CD4-positive, alpha-beta memory T cell (primary cell): ENCODE measurements around the gene JARID2. TPM values are rescaled to one million over a fixed set of nuclear protein-coding genes. Genes with fewer than 3 reads are reported as not detected.

Experiments
- CTCF ChIA-PET: fragments of 350-600 bp; sonication (Branson Sonifier 250); formaldehyde crosslinking; loops from one replicate; lab custom pipeline; 2021; ENCODE audit warnings: inconsistent platforms; ENCODE audit not compliant: partially characterized antibody; lab: Charles Lee
- POLR2A ChIA-PET: fragments of 350-600 bp; sonication (Branson Sonifier 250); formaldehyde crosslinking; loops from one replicate; lab custom pipeline; 2021; ENCODE audit not compliant: partially characterized antibody; lab: Charles Lee
- DNase-seq, 5 donors: peaks; one replicate each; pipeline versions ENCODE4 v3.0.0 to v3.0.0-alpha.2; 2020 to 2022; ENCODE audit warnings: mixed read lengths in 1 of 5
- H3K27ac ChIP-seq: one replicate; pipeline ENCODE4 v1.7.0; 2013; ENCODE audit warnings: low read depth, low read length
- H3K27me3 ChIP-seq: 2 replicates; pipeline ENCODE4 v1.7.0; 2013; ENCODE audit warnings: mild to moderate bottlenecking, low read length, moderate library complexity; ENCODE audit not compliant: insufficient read depth
- H3K36me3 ChIP-seq: 2 replicates; pipeline ENCODE4 v1.7.0; 2013; ENCODE audit warnings: mild to moderate bottlenecking, low read length, moderate library complexity; ENCODE audit not compliant: insufficient read depth
- H3K4me1 ChIP-seq: 2 replicates; pipeline ENCODE4 v1.7.0; 2013; ENCODE audit warnings: mild to moderate bottlenecking, low read length, moderate library complexity; ENCODE audit not compliant: insufficient read depth
- H3K4me3 ChIP-seq, 2 donors: one replicate each; pipeline ENCODE4 v1.7.0; 2013; ENCODE audit warnings: low read length in 2 of 2, mild to moderate bottlenecking in 1 of 2
- H3K9me3 ChIP-seq, 2 donors: one replicate each; pipeline ENCODE4 v1.7.0; 2013; ENCODE audit warnings: low read length in 2 of 2, control low read depth in 1 of 2; ENCODE audit not compliant: control insufficient read depth in 1 of 2
- H3K27ac Mint-ChIP-seq, 7 donors: one replicate each; pipeline ENCODE4 v1.8.0; 2020 to 2021; ENCODE audit warnings: mixed read lengths in 7 of 7, mild to moderate bottlenecking in 6 of 7, inconsistent platforms in 3 of 7, moderate library complexity in 3 of 7
- H3K27me3 Mint-ChIP-seq, 2 donors: one replicate each; pipeline ENCODE4 v1.8.0; 2020 to 2021; ENCODE audit warnings: mixed read lengths in 2 of 2
- H3K36me3 Mint-ChIP-seq, 2 donors: one replicate each; pipeline ENCODE4 v1.8.0; 2020 to 2021; ENCODE audit warnings: mixed read lengths in 2 of 2, inconsistent platforms in 1 of 2, mild to moderate bottlenecking in 1 of 2
- H3K4me1 Mint-ChIP-seq, 4 donors: one replicate each; pipeline ENCODE4 v1.8.0; 2020 to 2021; ENCODE audit warnings: mixed read lengths in 4 of 4, mild to moderate bottlenecking in 1 of 4
- H3K4me3 Mint-ChIP-seq, 8 donors: one replicate each; pipeline ENCODE4 v1.8.0; 2020 to 2021; ENCODE audit warnings: mixed read lengths in 8 of 8, mild to moderate bottlenecking in 7 of 8, moderate library complexity in 6 of 8, inconsistent platforms in 3 of 8
- H3K9me3 Mint-ChIP-seq, 8 donors: one replicate each; pipeline ENCODE4 v1.8.0; 2020 to 2021; ENCODE audit warnings: mixed read lengths in 8 of 8, mild to moderate bottlenecking in 5 of 8, inconsistent platforms in 3 of 8, moderate library complexity in 1 of 8
- intact Hi-C: fragments of 100-400 bp; cut with micrococcal nuclease; formaldehyde crosslinking; loops from one replicate; pipeline ENCODE4 v1.15.1; 2023
- polyA plus RNA-seq, 2 donors: library from polyadenylated mRNA; unstranded; fragments of 300-500 nt; fragmentation: Illumina TruSeq; gene quantifications; one replicate each; pipeline ENCODE4 v1.2.3, GENCODE V29; 2021
- total RNA-seq, 2 experiments: library from RNA; stranded (reverse); gene quantifications; one replicate each; pipeline ENCODE4 v1.2.3, GENCODE V29; 2021

JARID2 gene
- total and polyA plus RNA-seq, 4 experiments from 2014 or later = 2.4 to 21.6 (median 16.0) TPM

- ChIA-PET POLR2A (no interaction called here), CTCF (no interaction called here)
- H3K36me3 Mint-ChIP-seq = peaks cover 50 to 85% of the 10 kb centered on the region in 2 donors
- Histone ChIP-seq H3K4me1 (no peaks in the 10 kb centered on the region), H3K27me3 (no peaks in the 10 kb centered on the region), H3K36me3 (peaks cover 79% of the 10 kb centered on the region), H3K4me3 (no peak overlapping the region), H3K27ac (no peak overlapping the region), H3K9me3 (no peaks in the 10 kb centered on the region)
- H3K9me3 Mint-ChIP-seq = peaks cover 0 to 1% (median 0%) of the 10 kb centered on the region in 8 donors
- no peaks in the 10 kb centered on the region for H3K27me3 Mint-ChIP-seq
- no peak for DNase-seq
- H3K27ac Mint-ChIP-seq = peak overlapping the region in 1 of 7 donors; percentile 74
- peaks cover 0 to 4% (median 2%) of the 10 kb centered on the region in 4 donors for H3K4me1 Mint-ChIP-seq
- intact Hi-C loops = no loop called here
- H3K4me3 Mint-ChIP-seq = no peak overlapping the region
Observed at GRCh38 chr6:15504581-15505350, 258.9 kb downstream of the JARID2 start.

DNA sequence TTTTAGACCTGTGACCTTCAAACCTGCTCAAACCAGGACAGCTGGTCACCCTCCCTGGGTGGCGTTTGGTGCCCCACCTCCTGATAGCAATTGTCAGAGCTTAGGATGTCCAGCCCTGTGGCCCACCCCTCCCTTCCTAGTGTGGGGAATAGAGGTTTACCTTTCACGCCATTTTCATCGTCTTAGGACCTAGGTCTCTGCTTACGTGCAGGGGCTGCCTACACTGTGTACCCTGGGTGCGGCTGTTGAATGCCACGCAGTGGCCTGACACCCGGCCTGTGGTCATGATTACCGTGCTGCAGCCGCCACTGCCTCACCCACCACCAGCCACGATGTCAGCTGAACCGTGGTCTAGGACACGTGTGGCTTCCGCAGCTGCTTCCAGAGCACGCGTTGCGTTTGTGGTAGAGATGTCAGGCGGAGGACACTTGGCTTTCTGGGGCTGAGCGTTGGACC, 259.6 kb downstream of the JARID2 start:
- H3K4me3 Mint-ChIP-seq = no peak overlapping the region
- H3K27ac ChIP-seq = no peak overlapping the region
- no peak overlapping the region for H3K4me3 ChIP-seq
- peak overlapping the region in 1 of 7 donors; percentile 22 for H3K27ac Mint-ChIP-seq
- POLR2A ChIA-PET = no interaction called here
- H3K36me3 ChIP-seq = peaks cover 79% of the 10 kb centered on the region
- H3K9me3 Mint-ChIP-seq = peaks cover 0 to 1% (median 0%) of the 10 kb centered on the region in 8 donors
- no peaks in the 10 kb centered on the region for H3K27me3 ChIP-seq
- CTCF ChIA-PET = no interaction called here
- no peak for DNase-seq
- no peaks in the 10 kb centered on the region for H3K4me1 ChIP-seq
- intact Hi-C loops = no loop called here
- peaks cover 0 to 4% (median 2%) of the 10 kb centered on the region in 4 donors for H3K4me1 Mint-ChIP-seq
- no peaks in the 10 kb centered on the region for H3K27me3 Mint-ChIP-seq
- no peaks in the 10 kb centered on the region for H3K9me3 ChIP-seq
- H3K36me3 Mint-ChIP-seq = peaks cover 46 to 85% of the 10 kb centered on the region in 2 donors

- Histone ChIP-seq H3K4me3 (no peak overlapping the region), H3K27ac (no peak overlapping the region), H3K36me3 (peaks cover 79% of the 10 kb centered on the region), H3K4me1 (no peaks in the 10 kb centered on the region), H3K27me3 (no peaks in the 10 kb centered on the region), H3K9me3 (no peaks in the 10 kb centered on the region)
- intact Hi-C loops = no loop called here
- DNase-seq = no peak
- Mint-ChIP-seq H3K36me3 (peaks cover 41 to 86% of the 10 kb centered on the region in 2 donors), H3K9me3 (peaks cover 0 to 1% (median 0%) of the 10 kb centered on the region in 8 donors), H3K27me3 (no peaks in the 10 kb centered on the region), H3K4me1 (peaks cover 0 to 4% (median 2%) of the 10 kb centered on the region in 4 donors), H3K27ac (peak overlapping the region in 1 of 7 donors; percentile 22), H3K4me3 (no peak overlapping the region)
- CTCF ChIA-PET = no interaction called here
- POLR2A ChIA-PET = no interaction called here
Observed at GRCh38 chr6:15506066-15506465, 260.2 kb downstream of the JARID2 start.

DNA sequence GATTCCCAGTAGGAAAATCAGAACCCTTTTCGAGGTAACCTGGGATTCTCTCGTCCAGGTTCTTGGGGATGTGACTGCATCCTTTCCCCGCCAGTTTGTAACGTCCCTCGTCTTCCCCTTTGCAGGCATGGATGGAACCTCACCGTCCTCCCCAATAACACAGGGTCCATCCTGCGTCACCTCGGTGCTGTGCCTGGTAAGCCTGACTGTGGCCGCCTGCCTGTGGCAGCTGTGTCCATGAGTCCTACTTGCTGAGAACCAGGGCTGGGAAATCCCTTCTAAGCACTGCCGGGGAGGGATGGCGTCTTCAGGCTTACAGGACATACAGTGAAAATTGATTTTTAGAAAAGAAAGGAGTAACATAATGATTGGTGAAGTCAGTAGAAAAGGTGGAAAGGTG, 261.4 kb downstream of the JARID2 start:
- Mint-ChIP-seq H3K27ac (peak overlapping the region in 2 of 7 donors; percentile 6 to 89), H3K27me3 (no peaks in the 10 kb centered on the region), H3K4me3 (no peak overlapping the region), H3K36me3 (peaks cover 37 to 85% of the 10 kb centered on the region in 2 donors), H3K9me3 (peaks cover 0 to 1% (median 0%) of the 10 kb centered on the region in 8 donors), H3K4me1 (peaks cover 0 to 4% (median 2%) of the 10 kb centered on the region in 4 donors)
- H3K9me3 ChIP-seq = no peaks in the 10 kb centered on the region
- peaks cover 79% of the 10 kb centered on the region for H3K36me3 ChIP-seq
- H3K4me3 ChIP-seq = no peak overlapping the region
- H3K4me1 ChIP-seq = no peaks in the 10 kb centered on the region
- intact Hi-C loops = no loop called here
- POLR2A ChIA-PET = no interaction called here
- no peaks in the 10 kb centered on the region for H3K27me3 ChIP-seq
- no peak overlapping the region for H3K27ac ChIP-seq
- CTCF ChIA-PET = no interaction called here
- DNase-seq = no peak

GRCh38 chr6:15507746-15508145, 261.9 kb downstream of the JARID2 start:
- DNase-seq = no peak
- Histone ChIP-seq H3K4me1 (no peaks in the 10 kb centered on the region), H3K36me3 (peaks cover 84% of the 10 kb centered on the region), H3K9me3 (no peaks in the 10 kb centered on the region), H3K27me3 (no peaks in the 10 kb centered on the region), H3K4me3 (no peak overlapping the region), H3K27ac (no peak overlapping the region)
- Mint-ChIP-seq H3K36me3 (peaks cover 43 to 85% of the 10 kb centered on the region in 2 donors), H3K4me3 (no peak overlapping the region), H3K27ac (peak overlapping the region in 2 of 7 donors; percentile 3 to 37), H3K9me3 (peaks cover 0 to 1% (median 0%) of the 10 kb centered on the region in 8 donors), H3K27me3 (no peaks in the 10 kb centered on the region), H3K4me1 (peaks cover 0 to 4% (median 3%) of the 10 kb centered on the region in 4 donors)
- POLR2A ChIA-PET = no interaction called here
- intact Hi-C loops = no loop called here
- CTCF ChIA-PET = no interaction called here

GRCh38 chr6:15508441-15508871, 262.6 kb downstream of the JARID2 start:
- H3K4me1 ChIP-seq = no peaks in the 10 kb centered on the region
- Mint-ChIP-seq H3K4me3 (no peak overlapping the region), H3K4me1 (peaks cover 0 to 4% (median 2%) of the 10 kb centered on the region in 4 donors), H3K36me3 (peaks cover 43 to 79% of the 10 kb centered on the region in 2 donors), H3K9me3 (peaks cover 0 to 3% (median 0%) of the 10 kb centered on the region in 8 donors), H3K27me3 (no peaks in the 10 kb centered on the region), H3K27ac (peak overlapping the region in 5 of 7 donors; percentile 22 to 75 (median 69))
- POLR2A ChIA-PET = no interaction called here
- no peak overlapping the region for H3K27ac ChIP-seq
- no peaks in the 10 kb centered on the region for H3K9me3 ChIP-seq
- CTCF ChIA-PET = no interaction called here
- DNase-seq = no peak
- intact Hi-C loops = no loop called here
- H3K36me3 ChIP-seq = peaks cover 84% of the 10 kb centered on the region
- no peak overlapping the region for H3K4me3 ChIP-seq
- H3K27me3 ChIP-seq = no peaks in the 10 kb centered on the region

DNA sequence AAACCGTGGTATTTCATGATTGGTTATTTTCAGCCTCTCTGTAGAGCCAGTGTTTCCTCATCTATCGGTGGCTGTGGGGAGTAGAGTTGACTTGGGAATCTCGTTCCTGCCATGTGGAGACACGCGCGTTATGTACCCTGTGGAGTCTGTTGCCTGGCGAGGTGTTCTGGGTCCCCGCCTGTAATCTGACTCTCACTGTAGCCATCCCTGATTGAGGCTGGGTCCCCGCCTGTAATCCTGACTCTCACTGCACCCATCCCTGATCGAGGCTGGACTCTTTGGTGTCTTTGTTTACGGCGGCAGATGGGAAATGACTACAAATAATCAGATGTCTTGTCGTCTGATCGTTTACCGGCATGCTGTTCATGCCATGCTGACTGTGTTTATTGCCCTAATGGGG, 263.1 kb downstream of the JARID2 start:
- no peaks in the 10 kb centered on the region for H3K4me1 ChIP-seq
- no peak overlapping the region for H3K27ac ChIP-seq
- H3K27ac Mint-ChIP-seq = peak overlapping the region in 2 of 7 donors; percentile 46 to 75
- CTCF ChIA-PET = no interaction called here
- peaks cover 0 to 4% (median 2%) of the 10 kb centered on the region in 4 donors for H3K4me1 Mint-ChIP-seq
- H3K27me3 Mint-ChIP-seq = no peaks in the 10 kb centered on the region
- intact Hi-C loops = no loop called here
- no peak for DNase-seq
- H3K4me3 Mint-ChIP-seq = no peak overlapping the region
- no peaks in the 10 kb centered on the region for H3K27me3 ChIP-seq
- H3K36me3 Mint-ChIP-seq = peaks cover 46 to 78% of the 10 kb centered on the region in 2 donors
- peaks cover 0 to 3% (median 0%) of the 10 kb centered on the region in 8 donors for H3K9me3 Mint-ChIP-seq
- H3K4me3 ChIP-seq = no peak overlapping the region
- H3K36me3 ChIP-seq = peaks cover 82% of the 10 kb centered on the region
- no peaks in the 10 kb centered on the region for H3K9me3 ChIP-seq
- POLR2A ChIA-PET = no interaction called here
